Astrocyte of the spinal cord (primary cell): ENCODE results near the gene CRACR2B.
A peak's percentile ranks its signal among the peaks of the same experiment; 100 is the strongest.

Experiments used
- DNase-seq: peaks from one replicate; pipeline ENCODE4 v3.0.0; 2011; ENCODE audit warnings: low read depth, low spot score
- H3K4me3 ChIP-seq: 2 replicates; pipeline ENCODE4 v1.5.1; 2011; ENCODE audit warnings: low read depth, mild to moderate bottlenecking, low read length, moderate library complexity
- in situ Hi-C: cut with HindIII; loops from 2 replicates; pipeline ENCODE4 v1.10.0; 2017; ENCODE audit warnings: low sequenced_read_pairs
- TF ChIP-seq, protein P1 (sequence below): IDR thresholded peaks from 2 replicates; pipeline ENCODE4 v1.5.1; 2012; ENCODE audit warnings: low read depth, mild to moderate bottlenecking, low read length, inconsistent platforms

The CRACR2B gene

DNA sequence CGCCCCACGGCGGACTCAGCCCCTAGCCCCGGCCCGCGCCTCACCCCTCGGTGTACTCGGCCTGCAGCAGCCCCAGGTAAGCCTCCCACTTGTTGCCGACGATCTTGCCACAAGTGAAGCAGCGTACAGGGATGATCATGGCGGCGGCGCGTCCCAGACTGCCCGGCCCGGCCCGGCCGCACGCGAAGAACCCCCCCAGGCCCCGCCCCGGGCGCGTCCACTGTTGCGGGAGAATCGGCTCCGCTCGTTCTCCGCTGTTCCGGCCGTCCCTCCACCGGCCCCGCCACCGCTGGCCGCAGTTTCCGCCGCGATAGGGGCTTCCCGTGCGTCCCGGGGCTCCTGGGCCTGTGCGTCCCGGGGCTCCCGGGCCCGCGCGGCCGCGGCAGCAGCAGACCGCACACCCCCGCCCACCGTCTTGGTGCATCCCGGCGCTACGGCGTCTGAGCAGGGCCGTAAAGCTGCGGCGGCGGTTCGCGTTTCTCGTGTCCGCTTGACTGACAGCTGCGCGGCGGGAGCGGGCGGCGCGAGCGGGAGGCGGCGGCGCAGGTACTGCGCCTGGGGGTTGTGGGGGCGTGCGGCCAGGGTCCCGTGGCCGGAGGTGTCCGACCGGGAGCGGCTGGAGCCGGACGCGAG, 14.8 kb downstream of the CRACR2B start, which contains the start of the genes POLR2L and TSPAN4:
Gene POLR2L, minus strand, starts transcription at position 160 of the 633 bp plus-strand sequence. Its CDS starts 21 bp downstream, at position 139.
Gene TSPAN4, plus strand, starts transcription at position 483 of the 633 bp plus-strand sequence. CDS start 7,453 bp downstream, outside the sequence.
- TF ChIP-seq, protein P1, sequence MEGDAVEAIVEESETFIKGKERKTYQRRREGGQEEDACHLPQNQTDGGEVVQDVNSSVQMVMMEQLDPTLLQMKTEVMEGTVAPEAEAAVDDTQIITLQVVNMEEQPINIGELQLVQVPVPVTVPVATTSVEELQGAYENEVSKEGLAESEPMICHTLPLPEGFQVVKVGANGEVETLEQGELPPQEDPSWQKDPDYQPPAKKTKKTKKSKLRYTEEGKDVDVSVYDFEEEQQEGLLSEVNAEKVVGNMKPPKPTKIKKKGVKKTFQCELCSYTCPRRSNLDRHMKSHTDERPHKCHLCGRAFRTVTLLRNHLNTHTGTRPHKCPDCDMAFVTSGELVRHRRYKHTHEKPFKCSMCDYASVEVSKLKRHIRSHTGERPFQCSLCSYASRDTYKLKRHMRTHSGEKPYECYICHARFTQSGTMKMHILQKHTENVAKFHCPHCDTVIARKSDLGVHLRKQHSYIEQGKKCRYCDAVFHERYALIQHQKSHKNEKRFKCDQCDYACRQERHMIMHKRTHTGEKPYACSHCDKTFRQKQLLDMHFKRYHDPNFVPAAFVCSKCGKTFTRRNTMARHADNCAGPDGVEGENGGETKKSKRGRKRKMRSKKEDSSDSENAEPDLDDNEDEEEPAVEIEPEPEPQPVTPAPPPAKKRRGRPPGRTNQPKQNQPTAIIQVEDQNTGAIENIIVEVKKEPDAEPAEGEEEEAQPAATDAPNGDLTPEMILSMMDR = no peak
- in situ Hi-C loops = no loop called here

DNA sequence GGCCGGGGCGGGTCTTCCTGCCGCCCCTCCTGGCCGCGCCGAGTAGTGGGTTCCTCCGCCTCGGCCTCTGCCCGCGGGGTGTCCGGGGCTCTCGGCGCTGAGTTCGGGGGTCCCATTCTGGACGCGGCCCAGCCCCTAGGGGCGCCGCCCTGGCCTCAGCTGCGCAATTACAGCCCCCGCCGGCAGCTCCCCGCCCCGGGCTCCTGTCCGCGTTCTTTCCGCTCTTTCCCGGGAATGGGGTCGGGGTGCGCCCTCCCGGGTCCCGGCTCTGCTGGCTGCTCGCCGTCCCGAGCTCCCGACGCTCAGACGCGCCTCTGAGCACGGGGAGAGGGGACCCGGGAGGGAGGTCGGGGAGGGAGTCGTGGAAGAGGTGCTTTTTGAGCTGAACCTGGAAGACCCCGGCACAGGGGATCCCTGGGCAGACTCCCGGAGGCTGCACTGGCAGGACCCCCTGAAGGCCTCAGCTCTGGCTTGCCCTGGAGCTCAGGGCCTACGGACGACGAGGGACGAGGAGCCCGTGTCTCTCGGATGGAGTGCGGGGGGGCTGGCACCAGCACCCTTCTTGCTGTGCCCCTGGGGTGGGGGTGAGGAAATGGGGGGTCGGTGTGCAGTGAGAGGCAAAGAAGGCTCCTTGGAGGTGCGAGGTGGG, 15.5 kb downstream of the CRACR2B start:
- in situ Hi-C loops = no loop called here
- TF ChIP-seq, protein P1 = no peak
- H3K4me3 ChIP-seq = peak overlapping the region; percentile 85
- no peak for DNase-seq

More for the DNA sequence above, 14.8 kb downstream of the CRACR2B start, which contains the start of the genes POLR2L and TSPAN4:
- H3K4me3 ChIP-seq = peak within 1 kb of the TSS; percentile 85
- DNase-seq = peak; percentile 88

DNA sequence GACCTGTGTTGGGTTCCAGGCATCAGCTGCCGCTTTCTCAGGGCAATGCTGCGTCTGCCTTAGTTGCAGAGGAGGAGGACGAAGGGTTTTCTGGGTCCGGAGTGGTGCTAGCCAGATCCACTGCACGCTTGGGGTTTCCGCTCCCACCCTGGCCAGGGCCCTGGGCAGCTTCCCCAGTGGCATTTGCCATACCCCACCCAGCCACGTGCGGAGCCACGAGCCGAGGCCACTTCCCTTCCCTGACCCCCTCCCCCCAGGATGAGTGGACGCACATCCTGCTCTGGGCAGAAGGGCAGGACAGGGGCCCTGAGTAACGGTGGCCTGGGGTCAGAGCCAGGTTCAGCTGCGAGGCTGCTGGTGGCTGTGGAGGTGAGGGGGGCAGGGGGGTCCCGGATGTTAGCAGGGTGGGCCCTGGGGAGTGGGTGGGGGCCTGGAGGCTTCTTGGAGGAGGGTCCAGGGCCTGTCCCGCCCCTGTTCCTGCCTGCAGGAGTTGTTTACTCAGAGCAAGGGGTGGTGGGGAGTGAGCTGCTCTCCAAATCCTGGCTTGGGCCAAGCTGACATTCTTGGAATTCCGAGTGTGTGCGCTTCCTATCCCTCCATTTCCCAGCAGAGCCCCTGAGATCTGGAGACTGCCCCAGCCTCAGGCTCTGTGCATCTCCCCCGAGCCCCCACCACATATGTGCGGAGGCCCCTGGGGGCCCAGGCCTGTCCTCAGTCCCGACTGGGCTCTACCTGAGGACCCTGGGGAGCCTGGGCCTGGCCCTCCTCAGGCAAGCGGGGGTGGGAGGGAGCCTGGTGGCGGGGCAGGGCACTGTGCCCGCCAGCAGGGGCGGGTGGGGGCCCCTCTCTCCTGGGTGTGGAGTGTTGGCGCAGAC, 16.3 kb downstream of the CRACR2B start:
- DNase-seq = peak; percentile 94
- peak overlapping the region; percentile 85 for H3K4me3 ChIP-seq
- in situ Hi-C loops = no loop called here
- TF ChIP-seq, protein P1 = no peak

DNA sequence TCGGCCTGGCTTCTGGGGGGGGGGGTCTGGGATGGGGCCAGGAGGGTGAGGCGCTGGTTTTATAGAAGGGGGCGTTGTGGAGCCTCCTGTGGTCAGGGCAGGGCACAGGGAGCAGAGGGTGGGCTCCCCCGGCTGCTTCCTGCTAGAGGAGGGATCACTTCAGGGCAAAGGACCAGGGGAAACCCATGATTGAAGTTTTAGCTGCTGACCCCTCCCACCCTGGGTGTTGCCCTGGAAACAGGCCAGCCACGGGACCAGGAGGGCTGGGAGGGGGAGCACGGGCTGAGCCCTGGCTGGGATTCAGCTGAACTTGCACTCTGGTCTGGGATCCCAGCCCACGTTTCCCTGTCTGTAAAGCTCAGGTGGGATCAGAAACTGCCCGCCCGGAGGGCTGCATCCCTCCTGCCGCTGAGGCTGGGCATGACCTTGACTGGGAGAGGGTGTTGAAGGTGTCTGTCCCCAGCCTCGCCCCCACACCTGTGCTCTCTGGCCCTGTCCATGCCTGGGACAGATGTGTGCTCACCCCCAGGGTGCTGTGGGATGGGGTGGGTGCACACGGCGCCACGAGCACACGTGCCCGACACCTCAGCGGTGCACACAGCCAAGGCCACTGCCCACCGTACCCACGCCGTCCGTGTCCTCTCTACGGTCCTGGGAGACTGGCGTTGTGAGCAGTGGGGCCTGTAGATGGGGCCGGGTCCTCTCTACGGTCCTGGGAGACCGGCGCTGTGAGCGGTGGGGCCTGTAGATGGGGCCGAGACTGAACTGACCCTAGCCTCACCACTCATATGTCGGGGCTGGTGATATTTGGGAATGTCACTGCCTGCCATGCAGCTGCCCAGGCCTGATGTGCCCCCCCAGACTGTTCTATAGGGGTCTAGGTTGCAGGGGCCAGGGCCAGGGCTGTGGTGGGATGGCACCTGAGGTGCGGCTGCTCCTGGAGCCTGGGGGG, 17.2 kb downstream of the CRACR2B start:
- peak overlapping the region; percentile 85 for H3K4me3 ChIP-seq
- peak; percentile 92 for DNase-seq
- TF ChIP-seq, protein P1 = no peak
- in situ Hi-C loops = no loop called here

- in situ Hi-C loops = no loop called here
Observed at GRCh38 chr11:845872-846495, 18.3 kb downstream of the CRACR2B start.

More at GRCh38 chr11:845872-846495, 18.3 kb downstream of the CRACR2B start:
- peak; percentile 65 for DNase-seq
- TF ChIP-seq, protein P1 = no peak
- no peak overlapping the region for H3K4me3 ChIP-seq
